Fibroblast of lung (primary cell): ENCODE measurements around the gene MLF1.

ENCODE experiments used
- EZH2 ChIP-seq: IDR thresholded peaks from 2 replicates; pipeline ENCODE4 v1.5.1; 2012; ENCODE audit warnings: low read length, control low read depth, mild to moderate bottlenecking; ENCODE audit errors: missing control alignments
- TF ChIP-seq, protein P1 (sequence below), 2 donors: IDR thresholded peaks in 1 of 2; conservative IDR thresholded peaks in 1 of 2; 1 replicate in 1 of 2; 2 replicates in 1 of 2; pipeline ENCODE4 v1.5.1; 2011 to 2012; ENCODE audit warnings: low read length in 2 of 2, control low read depth in 1 of 2, inconsistent platforms in 1 of 2, low read depth in 1 of 2, mild to moderate bottlenecking in 1 of 2

DNA sequence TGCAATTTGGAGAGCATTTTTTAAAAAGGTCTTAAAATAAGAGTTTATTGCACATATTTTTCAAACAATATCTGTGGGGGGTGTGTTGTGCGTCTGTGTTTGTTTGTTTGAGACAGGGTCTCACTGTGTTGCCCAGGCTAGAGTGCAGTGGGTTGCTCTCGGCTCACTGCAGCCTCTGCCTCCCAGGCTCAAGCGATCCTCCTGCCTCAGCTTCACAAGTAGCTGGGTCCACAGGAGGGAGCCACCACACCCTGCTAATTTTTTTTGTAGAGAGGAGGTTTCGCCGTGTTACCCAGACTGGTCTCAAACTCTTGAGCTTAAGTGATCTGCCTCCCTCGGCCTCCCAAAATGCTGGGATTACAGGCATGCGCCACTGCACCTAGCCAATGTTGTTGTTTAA lies 2.7 kb downstream of the MLF1 start:
- TF ChIP-seq, protein P1, sequence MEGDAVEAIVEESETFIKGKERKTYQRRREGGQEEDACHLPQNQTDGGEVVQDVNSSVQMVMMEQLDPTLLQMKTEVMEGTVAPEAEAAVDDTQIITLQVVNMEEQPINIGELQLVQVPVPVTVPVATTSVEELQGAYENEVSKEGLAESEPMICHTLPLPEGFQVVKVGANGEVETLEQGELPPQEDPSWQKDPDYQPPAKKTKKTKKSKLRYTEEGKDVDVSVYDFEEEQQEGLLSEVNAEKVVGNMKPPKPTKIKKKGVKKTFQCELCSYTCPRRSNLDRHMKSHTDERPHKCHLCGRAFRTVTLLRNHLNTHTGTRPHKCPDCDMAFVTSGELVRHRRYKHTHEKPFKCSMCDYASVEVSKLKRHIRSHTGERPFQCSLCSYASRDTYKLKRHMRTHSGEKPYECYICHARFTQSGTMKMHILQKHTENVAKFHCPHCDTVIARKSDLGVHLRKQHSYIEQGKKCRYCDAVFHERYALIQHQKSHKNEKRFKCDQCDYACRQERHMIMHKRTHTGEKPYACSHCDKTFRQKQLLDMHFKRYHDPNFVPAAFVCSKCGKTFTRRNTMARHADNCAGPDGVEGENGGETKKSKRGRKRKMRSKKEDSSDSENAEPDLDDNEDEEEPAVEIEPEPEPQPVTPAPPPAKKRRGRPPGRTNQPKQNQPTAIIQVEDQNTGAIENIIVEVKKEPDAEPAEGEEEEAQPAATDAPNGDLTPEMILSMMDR (conservative IDR thresholded peaks at IDR 0.05 in 1 of 2, IDR thresholded peaks at IDR 0.05 in 1 of 2; ENCODE audit: low read depth in 1 of 2, low read length in 2 of 2) = no peak
- TF ChIP-seq EZH2 = no peak
